MV-4-11 (cell line): ENCODE results near the gene SUCLG2.

Source experiments
- DNase-seq: peaks from one replicate; lab custom pipeline; 2025; lab: John Stamatoyannopoulos, UW

Gene SUCLG2

GRCh38 chr3:67509471-67510075 lies 144.8 kb downstream of the SUCLG2 start:
- no peak for DNase-seq

- no peak for DNase-seq
Observed at GRCh38 chr3:67507584-67507983, 146.8 kb downstream of the SUCLG2 start.

GRCh38 chr3:67500709-67501108 lies 153.7 kb downstream of the SUCLG2 start:
- no peak for DNase-seq

- DNase-seq = no peak
Observed at GRCh38 chr3:67497746-67498145, 156.7 kb downstream of the SUCLG2 start.

GRCh38 chr3:67495751-67496150 lies 158.7 kb downstream of the SUCLG2 start:
- DNase-seq = no peak

GRCh38 chr3:67493808-67494207 lies 160.6 kb downstream of the SUCLG2 start:
- no peak for DNase-seq

- no peak for DNase-seq
Observed at GRCh38 chr3:67490658-67491057, 163.8 kb downstream of the SUCLG2 start.

- DNase-seq = no peak
Observed at GRCh38 chr3:67489816-67490215, 164.6 kb downstream of the SUCLG2 start.

- DNase-seq = no peak
Observed at GRCh38 chr3:67487564-67488114, 166.8 kb downstream of the SUCLG2 start.

GRCh38 chr3:67486883-67487282 lies 167.5 kb downstream of the SUCLG2 start:
- DNase-seq = no peak

- DNase-seq = no peak
Observed at GRCh38 chr3:67484085-67484484, 170.3 kb downstream of the SUCLG2 start.

GRCh38 chr3:67481126-67481525 lies 173.3 kb downstream of the SUCLG2 start:
- no peak for DNase-seq

- DNase-seq = no peak
Observed at GRCh38 chr3:67478423-67478822, 176.0 kb downstream of the SUCLG2 start.

GRCh38 chr3:67474311-67474710 lies 180.1 kb downstream of the SUCLG2 start:
- DNase-seq = no peak

- DNase-seq = no peak
Observed at GRCh38 chr3:67472674-67473201, 181.7 kb downstream of the SUCLG2 start.

GRCh38 chr3:67470207-67470606 lies 184.2 kb downstream of the SUCLG2 start:
- no peak for DNase-seq

GRCh38 chr3:67468511-67468910 lies 185.9 kb downstream of the SUCLG2 start:
- no peak for DNase-seq

GRCh38 chr3:67463656-67464055 lies 190.8 kb downstream of the SUCLG2 start:
- DNase-seq = no peak

GRCh38 chr3:67462187-67462586 lies 192.2 kb downstream of the SUCLG2 start:
- no peak for DNase-seq

GRCh38 chr3:67461667-67462142 lies 192.7 kb downstream of the SUCLG2 start:
- DNase-seq = no peak

GRCh38 chr3:67460841-67461510 lies 193.4 kb downstream of the SUCLG2 start:
- no peak for DNase-seq

- DNase-seq = no peak
Observed at GRCh38 chr3:67459796-67460195, 194.6 kb downstream of the SUCLG2 start.

GRCh38 chr3:67458896-67459530 lies 195.4 kb downstream of the SUCLG2 start:
- DNase-seq = no peak
